H1 (cell line): ENCODE measurements around the gene MAP1A. TPM values are rescaled to one million over a fixed set of nuclear protein-coding genes. Genes with fewer than 3 reads are reported as not detected.

Source experiments
- CTCF ChIA-PET: fragments of 300-600 bp; sonication (Branson Sonifier 250); formaldehyde crosslinking; loops from one replicate; lab custom pipeline; 2021; ENCODE audit not compliant: partially characterized antibody; lab: Charles Lee
- POLR2A ChIA-PET: fragments of 300-600 bp; sonication (Branson Sonifier 250); formaldehyde crosslinking; loops from one replicate; lab custom pipeline; 2021; ENCODE audit warnings: inconsistent platforms; ENCODE audit not compliant: partially characterized antibody; lab: Charles Lee
- DNase-seq, 2 experiments: peaks; one replicate each; pipeline versions ENCODE4 v3.0.0 to v3.0.0-alpha.2; 2010 to 2022; ENCODE audit warnings: low spot score in 2 of 2, low read depth in 1 of 2, mixed read lengths in 1 of 2
- FAIRE-seq: peaks from 2 replicates; lab custom pipeline; 2011; peaks lifted over from hg19 to GRCh38; lab: Jason Lieb, UNC
- H2AFZ ChIP-seq: 2 replicates; pipeline ENCODE4 v1.8.1; 2012; ENCODE audit warnings: low read length, inconsistent platforms
- H2AK5ac ChIP-seq: 2 replicates; pipeline ENCODE4 v1.6.1; 2013; ENCODE audit warnings: low read depth, low read length
- H2BK120ac ChIP-seq: replicated peaks from 2 replicates; pipeline ENCODE3; 2013; ENCODE audit warnings: low read depth, low read length, inconsistent platforms
- H2BK12ac ChIP-seq: 2 replicates; pipeline ENCODE4 v1.6.1; 2013; ENCODE audit warnings: low read depth, low read length
- H2BK15ac ChIP-seq: 2 replicates; pipeline ENCODE4 v1.6.1; 2013; ENCODE audit warnings: low read length
- H2BK20ac ChIP-seq: 2 replicates; pipeline ENCODE4 v1.6.1; 2013; ENCODE audit warnings: low read length
- H2BK5ac ChIP-seq: 2 replicates; pipeline ENCODE4 v1.6.1; 2013; ENCODE audit warnings: low read depth, low read length
- H3K14ac ChIP-seq: 2 replicates; pipeline ENCODE4 v1.6.1; 2013; ENCODE audit warnings: inconsistent platforms; ENCODE audit not compliant: insufficient read length
- H3K18ac ChIP-seq: 2 replicates; pipeline ENCODE4 v1.6.1; 2013; ENCODE audit warnings: low read length; ENCODE audit errors: extremely low read depth
- H3K23ac ChIP-seq: 2 replicates; pipeline ENCODE4 v1.6.1; 2013; ENCODE audit warnings: inconsistent platforms; ENCODE audit not compliant: insufficient read length
- H3K23me2 ChIP-seq: 2 replicates; pipeline ENCODE4 v1.6.1; 2013; ENCODE audit warnings: low read depth, low read length
- H3K27ac ChIP-seq: 2 replicates; pipeline ENCODE4 v1.6.1; 2011; ENCODE audit warnings: low read depth, low read length, inconsistent platforms
- H3K27me3 ChIP-seq, 4 experiments: replicated peaks in 1 of 4; 1 replicate in 1 of 4; 2 replicates in 3 of 4; pipeline versions ENCODE4 v1.6.1 to v1.8.1; 2011 to 2013; ENCODE audit warnings: low read length in 3 of 4, mild to moderate bottlenecking in 3 of 4, inconsistent platforms in 2 of 4, mixed read lengths in 2 of 4, moderate library complexity in 1 of 4; ENCODE audit not compliant: control insufficient read depth in 3 of 4, insufficient read depth in 3 of 4; ENCODE audit errors: extremely low read depth in 1 of 4
- H3K36me3 ChIP-seq, 4 experiments: 2 replicates each; pipeline versions ENCODE4 v1.6.1 to v1.8.1; 2011 to 2013; ENCODE audit warnings: mild to moderate bottlenecking in 4 of 4, low read length in 3 of 4, moderate library complexity in 2 of 4, control low read depth in 1 of 4, inconsistent platforms in 1 of 4; ENCODE audit not compliant: insufficient read depth in 4 of 4, control insufficient read depth in 2 of 4
- H3K4ac ChIP-seq: replicated peaks from 2 replicates; pipeline ENCODE3; 2013; ENCODE audit warnings: low read length, low read depth, mixed read lengths, inconsistent platforms; ENCODE audit not compliant: insufficient read length
- H3K4me1 ChIP-seq, 4 experiments: replicated peaks in 1 of 4; 1 replicate in 1 of 4; 2 replicates in 3 of 4; pipeline versions ENCODE4 v1.6.1 to v1.8.1; 2011 to 2013; ENCODE audit warnings: low read length in 3 of 4, inconsistent platforms in 2 of 4, mixed read lengths in 1 of 4; ENCODE audit not compliant: insufficient read depth in 4 of 4, control insufficient read depth in 3 of 4
- H3K4me2 ChIP-seq, 2 experiments: 2 replicates each; pipeline versions ENCODE4 v1.6.1 to v1.8.1; 2011 to 2013; ENCODE audit warnings: low read depth in 2 of 2, low read length in 2 of 2, control low read depth in 1 of 2, inconsistent platforms in 1 of 2, mild to moderate bottlenecking in 1 of 2; ENCODE audit not compliant: insufficient read depth in 1 of 2
- H3K4me3 ChIP-seq, 4 experiments: fragments of 200-600, 300-600 bp in 1 of 4; sonication (generic), shearing (Covaris generic), sonication (Bioruptor Twin) in 1 of 4; 2 replicates each; pipeline versions ENCODE4 v1.5.1 to v1.8.1; 2011 to 2016; ENCODE audit warnings: low read length in 4 of 4, low read depth in 3 of 4, control low read depth in 2 of 4, inconsistent platforms in 2 of 4, mild to moderate bottlenecking in 2 of 4, mixed read lengths in 1 of 4, moderate library complexity in 1 of 4; ENCODE audit not compliant: insufficient read depth in 2 of 4; ENCODE audit errors: extremely low read depth in 1 of 4
- H3K56ac ChIP-seq: replicated peaks from 2 replicates; pipeline ENCODE3; 2013; ENCODE audit warnings: low read depth, mild to moderate bottlenecking, mixed read lengths, low read length, inconsistent platforms; ENCODE audit not compliant: insufficient read length
- H3K79me1 ChIP-seq: 2 replicates; pipeline ENCODE4 v1.6.1; 2013; ENCODE audit warnings: low read depth, low read length, control low read depth
- H3K79me2 ChIP-seq, 2 experiments: 2 replicates each; pipeline versions ENCODE4 v1.6.1 to v1.8.1; 2012 to 2013; ENCODE audit warnings: low read length in 2 of 2, mild to moderate bottlenecking in 2 of 2, inconsistent platforms in 1 of 2; ENCODE audit not compliant: insufficient read depth in 2 of 2, control insufficient read depth in 1 of 2
- H3K9ac ChIP-seq, 4 experiments: replicated peaks in 1 of 4; 1 replicate in 1 of 4; 2 replicates in 3 of 4; pipeline versions ENCODE4 v1.6.1 to v1.8.1; 2011 to 2013; ENCODE audit warnings: low read depth in 3 of 4, low read length in 3 of 4, control low read depth in 2 of 4, mild to moderate bottlenecking in 2 of 4, moderate library complexity in 2 of 4, inconsistent platforms in 1 of 4; ENCODE audit errors: extremely low read depth in 1 of 4
- H3K9me3 ChIP-seq, 2 experiments: 2 replicates each; pipeline versions ENCODE4 v1.6.1 to v1.8.1; 2012 to 2013; ENCODE audit warnings: mild to moderate bottlenecking in 2 of 2, moderate library complexity in 2 of 2, control low read depth in 1 of 2, inconsistent platforms in 1 of 2, low read depth in 1 of 2, low read length in 1 of 2, mixed read lengths in 1 of 2; ENCODE audit not compliant: insufficient read depth in 2 of 2
- H4K20me1 ChIP-seq, 2 experiments: replicated peaks in 1 of 2; 2 replicates each; pipeline versions ENCODE3 to v1.8.1; 2011 to 2013; ENCODE audit warnings: inconsistent platforms in 2 of 2, low read length in 2 of 2, mild to moderate bottlenecking in 1 of 2; ENCODE audit not compliant: insufficient read depth in 2 of 2, control insufficient read depth in 1 of 2
- H4K5ac ChIP-seq: 2 replicates; pipeline ENCODE4 v1.6.1; 2013; ENCODE audit warnings: low read length, low read depth, mixed read lengths, inconsistent platforms; ENCODE audit not compliant: insufficient read length
- H4K8ac ChIP-seq: 2 replicates; pipeline ENCODE4 v1.8.0; 2013; ENCODE audit warnings: mild to moderate bottlenecking, moderate library complexity, low read length, inconsistent platforms; ENCODE audit not compliant: insufficient read depth; ENCODE audit errors: extremely low read depth
- H4K91ac ChIP-seq: replicated peaks from 2 replicates; pipeline ENCODE3; 2013; ENCODE audit warnings: low read length, mixed read lengths, inconsistent platforms; ENCODE audit not compliant: insufficient read length
- CHD1 ChIP-seq: IDR thresholded peaks from 2 replicates; pipeline ENCODE4 v1.6.1; 2012; ENCODE audit warnings: low read depth, low read length, improper control_type of control experiment
- HDAC2 ChIP-seq, 2 experiments: fragments of 300-600 bp in 1 of 2; sonication (generic) in 1 of 2; IDR thresholded peaks; 2 replicates each; pipeline ENCODE4 v1.6.1; 2011 to 2012; ENCODE audit warnings: low read depth in 2 of 2, low read length in 2 of 2, mild to moderate bottlenecking in 2 of 2, moderate library complexity in 2 of 2, borderline replicate concordance in 1 of 2, inconsistent platforms in 1 of 2
- JUND ChIP-seq: IDR thresholded peaks from 2 replicates; pipeline ENCODE4 v1.6.1; 2011; ENCODE audit warnings: mild to moderate bottlenecking, improper control_type of control experiment, low read length
- KDM5A ChIP-seq: fragments of 200-600 bp; IDR thresholded peaks from 2 replicates; pipeline ENCODE4 v1.7.1; 2012; ENCODE audit warnings: mild to moderate bottlenecking, low read length, inconsistent platforms, mixed read lengths
- POU5F1 ChIP-seq: IDR thresholded peaks from 2 replicates; pipeline ENCODE4 v1.6.1; 2011; ENCODE audit warnings: low read depth, mild to moderate bottlenecking, low read length, moderate library complexity
- SRF ChIP-seq: IDR thresholded peaks from 2 replicates; pipeline ENCODE4 v1.6.1; 2011; ENCODE audit warnings: mild to moderate bottlenecking, low read depth, low read length, moderate library complexity
- WGBS, 2 experiments: shearing (Covaris generic) in 1 of 2; methylation state at CpG; one replicate each; pipeline versions ENCODE4 v1.1.6 to v1.1.7; 2013 to 2015; ENCODE audit warnings: low lambda C conversion rate in 2 of 2, mixed read lengths in 2 of 2, inconsistent platforms in 1 of 2, low coverage in 1 of 2, missing lambda C conversion rate in 1 of 2; ENCODE audit not compliant: insufficient replicate concordance in 2 of 2, insufficient coverage in 1 of 2, insufficient read length in 1 of 2; ENCODE audit errors: extremely low coverage in 1 of 2, missing lambda C conversion rate in 1 of 2; 5-methylcytosine and 5-hydroxymethylcytosine counted together
- polyA plus RNA-seq, 7 experiments: library from polyadenylated mRNA; depleted of rRNA in 3 of 7; stranded (reverse) in 5 of 7; unstranded in 2 of 7; fragments of >200 nt in 5 of 7; fragments of 200-250 nt in 2 of 7; gene quantifications; 1 replicate in 5 of 7; 2 replicates in 1 of 7; 4 replicates in 1 of 7; pipeline versions ENCODE4 v1.2.1 to v1.2.3, GENCODE V29; 2011 to 2013; ENCODE audit warnings: missing spikeins in 2 of 7, mixed read lengths in 2 of 7
- total RNA-seq: library from RNA; stranded (reverse); fragmentation: NEBNext Ultra II Directional; extraction: Animal tissue kit (Norgen Biotek cat#: 25700); gene quantifications from 2 replicates; pipeline ENCODE4 v1.2.1, GENCODE V29; 2021

MAP1A gene
- total and polyA plus RNA-seq, 2 of the 8 experiments (the other 6 are each of a cell fraction or from before 2014, with no cell fraction given), result 0.80 to 2.4 TPM

DNA sequence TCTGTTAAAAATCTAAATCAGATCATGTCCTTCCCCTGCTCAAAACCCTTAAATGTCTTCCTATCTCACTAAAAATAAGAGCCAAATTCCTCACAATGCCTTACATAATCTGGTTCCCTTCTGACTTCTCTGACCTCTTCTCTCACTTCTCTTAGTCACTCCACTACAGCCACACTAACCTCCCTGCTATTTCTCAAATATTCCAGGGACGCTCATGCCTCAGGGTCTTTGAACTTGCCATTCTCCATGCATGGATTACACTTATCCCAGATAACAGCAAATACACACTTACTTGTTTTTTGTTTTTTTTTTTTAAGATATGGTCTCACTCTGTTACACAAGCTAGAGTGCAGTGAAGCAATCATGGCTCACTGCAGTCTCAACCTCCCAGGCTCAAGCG lies 33.0 kb upstream of the MAP1A start:
- TF ChIP-seq JUND, result no peak
- TF ChIP-seq CHD1, result no peak
- TF ChIP-seq POU5F1, result no peak
- no peak for TF ChIP-seq SRF
- TF ChIP-seq HDAC2 (IDR thresholded peaks at IDR 0.05; ENCODE audit: borderline replicate concordance in 1 of 2, low read depth in 2 of 2, low read length in 2 of 2), result no peak
- no peak for TF ChIP-seq KDM5A
- Histone ChIP-seq H2BK12ac (no peak overlapping the region), H3K79me2 (peaks cover 0 to 55% of the 10 kb centered on the region in 2 experiments; a peak in 3 of 4 replicates), H2BK20ac (no peak overlapping the region), H3K56ac (no peak overlapping the region), H4K5ac (no peak overlapping the region), H3K4ac (no peak overlapping the region), H3K27ac (no peak overlapping the region), H3K14ac (no peak overlapping the region), H2BK5ac (no peak overlapping the region), H3K9ac (no peak overlapping the region), H4K91ac (no peak overlapping the region), H3K36me3 (peaks cover 10 to 63% (median 36%) of the 10 kb centered on the region in 4 experiments; a peak in 7 of 8 replicates), H2BK120ac (no peak overlapping the region), H4K20me1 (peaks cover 2% of the 10 kb centered on the region in 2 experiments), H2BK15ac (no peak overlapping the region), H2AFZ (no peak overlapping the region), H3K4me3 (no peak overlapping the region), H3K23ac (no peak overlapping the region), H3K23me2 (peaks cover 2% of the 10 kb centered on the region; the same call in 1 of the 2 replicates), H3K79me1 (no peaks in the 10 kb centered on the region), H3K4me2 (no peak overlapping the region), H3K27me3 (no peaks in the 10 kb centered on the region), H2AK5ac (no peak overlapping the region), H3K18ac (no peak overlapping the region), H4K8ac (no peak overlapping the region), H3K4me1 (no peaks in the 10 kb centered on the region), H3K9me3 (no peaks in the 10 kb centered on the region)
- no peak for DNase-seq
- ChIA-PET POLR2A (no interaction called here), CTCF (interaction anchor here (1.2 to 1.4 kb wide), 3 partner anchors 9 to 30 kb away, joined by 6 to 7 read pairs (median 7); partner anchors contain the start of gene TP53BP1)
- WGBS, 2 experiments, result 95% methylated on average over 2 of the region's 2 CpGs; no CpG with 5 or more reads in 1 of the 2 experiments
- no peak for FAIRE-seq
